ENCODE measurements around the gene CCDC66.
"Not testable (repeated sequence)": the region's sequence is repeated elsewhere in the genome, so short reads cannot be mapped to it uniquely, and the experiment has no call there.

CCDC66 gene

DNA sequence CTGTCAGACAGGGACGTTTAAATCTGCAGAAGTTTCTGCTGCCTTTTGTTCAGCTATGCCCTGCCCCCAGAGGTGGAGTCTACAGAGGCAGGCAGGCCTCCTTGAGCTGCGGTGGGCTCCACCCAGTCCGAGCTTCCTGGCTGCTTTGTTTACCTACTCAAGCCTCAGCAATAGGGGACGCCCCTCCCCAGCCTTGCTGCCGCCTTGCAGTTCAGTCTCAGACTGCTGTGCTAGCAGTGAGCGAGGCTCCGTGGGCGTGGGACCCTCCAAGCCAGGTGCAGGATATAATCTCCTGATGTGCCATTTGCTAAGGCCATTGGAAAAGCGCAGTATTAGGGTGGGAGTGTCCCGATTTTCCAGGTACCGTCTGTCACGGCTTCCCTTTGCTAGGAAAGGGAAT, 25.0 kb downstream of the CCDC66 start:
- not testable (repeated sequence) for H2AFZ ChIP-seq (ENCODE audit: low read depth, low read length); H3K23ac ChIP-seq (ENCODE audit: low read length in 2 of 2); H3K27ac ChIP-seq (ENCODE audit: low read length, poor library complexity, severe bottlenecking); H3K27me3 ChIP-seq (ENCODE audit: control insufficient read depth in 1 of 2, insufficient read depth in 1 of 2, low read length in 2 of 2); H3K4me1 ChIP-seq (ENCODE audit: control insufficient read depth, insufficient read depth, low read depth, low read length); H2BK5ac ChIP-seq (ENCODE audit: low read depth, low read length, poor library complexity, severe bottlenecking); H3K18ac ChIP-seq (ENCODE audit: low read depth in 1 of 2, low read length in 2 of 2); H3K9me3 ChIP-seq (ENCODE audit: control insufficient read depth, low read length); H3K14ac ChIP-seq (ENCODE audit: low read length in 2 of 2); H2BK120ac ChIP-seq (ENCODE audit: low read depth, low read length); H3K9ac ChIP-seq (ENCODE audit: low read length); H2BK12ac ChIP-seq (ENCODE audit: low read length in 2 of 2); DNase-seq; H4K91ac ChIP-seq (ENCODE audit: low read length); H3K79me1 ChIP-seq (replicated peaks; ENCODE audit: low read length, poor library complexity, severe bottlenecking); H3K4me3 ChIP-seq (ENCODE audit: insufficient read depth in 1 of 2, low read depth in 1 of 2, low read length in 2 of 2); H4K8ac ChIP-seq (ENCODE audit: low read length); H2AK5ac ChIP-seq (ENCODE audit: low read length, severe bottlenecking); H2BK15ac ChIP-seq (ENCODE audit: low read depth, poor library complexity, severe bottlenecking); H3K4me2 ChIP-seq (ENCODE audit: low read length, poor library complexity, severe bottlenecking); H3K4ac ChIP-seq (ENCODE audit: low read depth in 1 of 2, low read length in 2 of 2)
- peaks cover 3 to 18% of the 10 kb centered on the region in 2 experiments for H3K36me3 ChIP-seq (ENCODE audit: control insufficient read depth in 1 of 2, insufficient read depth in 2 of 2, low read depth in 1 of 2, low read length in 2 of 2)
- WGBS: 92% methylated on average over 12 of the region's 12 CpGs

DNA sequence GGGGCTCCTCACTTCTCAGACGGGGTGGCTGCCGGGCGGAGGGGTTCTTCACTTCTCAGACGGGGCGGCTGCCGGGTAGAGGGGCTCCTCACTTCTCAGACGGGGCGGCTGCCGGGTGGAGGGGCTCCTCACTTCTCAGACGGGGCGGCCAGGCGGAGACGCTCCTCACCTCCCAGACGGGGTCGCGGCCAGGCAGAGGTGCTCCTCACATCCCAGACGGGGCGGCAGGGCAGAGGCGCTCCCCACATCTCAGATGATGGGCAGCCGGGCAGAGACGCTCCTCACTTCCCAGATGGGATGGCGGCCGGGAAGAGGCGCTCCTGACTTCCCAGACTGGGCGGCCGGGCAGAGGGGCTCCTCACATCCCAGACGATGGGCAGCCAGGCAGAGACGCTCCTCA, 27.3 kb downstream of the CCDC66 start:
- not testable (repeated sequence) for H4K91ac ChIP-seq (ENCODE audit: low read length); H2BK5ac ChIP-seq (ENCODE audit: low read depth, low read length, poor library complexity, severe bottlenecking); H3K23ac ChIP-seq (ENCODE audit: low read length in 2 of 2); H3K4me3 ChIP-seq (ENCODE audit: insufficient read depth in 1 of 2, low read depth in 1 of 2, low read length in 2 of 2); DNase-seq; H2AFZ ChIP-seq (ENCODE audit: low read depth, low read length); H2BK12ac ChIP-seq (ENCODE audit: low read length in 2 of 2); H2BK120ac ChIP-seq (ENCODE audit: low read depth, low read length); H3K9me3 ChIP-seq (ENCODE audit: control insufficient read depth, low read length); H3K4ac ChIP-seq (ENCODE audit: low read depth in 1 of 2, low read length in 2 of 2); H3K79me1 ChIP-seq (replicated peaks; ENCODE audit: low read length, poor library complexity, severe bottlenecking); H4K8ac ChIP-seq (ENCODE audit: low read length); H3K9ac ChIP-seq (ENCODE audit: low read length); H3K18ac ChIP-seq (ENCODE audit: low read depth in 1 of 2, low read length in 2 of 2); H2BK15ac ChIP-seq (ENCODE audit: low read depth, poor library complexity, severe bottlenecking); H3K14ac ChIP-seq (ENCODE audit: low read length in 2 of 2); H3K4me1 ChIP-seq (ENCODE audit: control insufficient read depth, insufficient read depth, low read depth, low read length); H3K27me3 ChIP-seq (ENCODE audit: control insufficient read depth in 1 of 2, insufficient read depth in 1 of 2, low read length in 2 of 2); H2AK5ac ChIP-seq (ENCODE audit: low read length, severe bottlenecking); H3K27ac ChIP-seq (ENCODE audit: low read length, poor library complexity, severe bottlenecking); H3K4me2 ChIP-seq (ENCODE audit: low read length, poor library complexity, severe bottlenecking)
- 92% methylated on average over 15 of the region's 28 CpGs for WGBS
- peaks cover 6 to 18% of the 10 kb centered on the region in 2 experiments for H3K36me3 ChIP-seq (ENCODE audit: control insufficient read depth in 1 of 2, insufficient read depth in 2 of 2, low read depth in 1 of 2, low read length in 2 of 2)

DNA sequence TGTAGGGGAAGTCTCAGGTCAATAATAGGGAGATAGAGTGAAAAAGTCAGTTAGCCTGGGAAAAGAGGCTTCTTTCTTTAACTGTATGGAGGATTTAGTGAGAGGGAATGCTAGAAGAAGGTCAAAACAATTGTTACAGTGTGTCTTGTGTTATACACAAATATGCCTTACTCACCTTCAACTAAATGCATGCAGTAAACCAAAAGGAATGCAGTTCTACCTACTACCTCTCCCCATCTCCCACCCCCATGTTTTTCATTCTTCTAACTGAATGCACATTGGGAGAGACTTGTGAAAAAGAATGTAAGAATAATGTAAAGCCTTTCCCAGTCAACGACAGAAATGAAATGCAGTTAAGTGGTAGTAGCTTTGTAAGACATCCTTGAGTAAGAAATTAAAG, 33.8 kb downstream of the CCDC66 start:
- Histone ChIP-seq H3K4me1 (ENCODE audit: control insufficient read depth, insufficient read depth, low read depth, low read length) (peaks cover 3% of the 10 kb centered on the region), H3K14ac (ENCODE audit: low read length in 2 of 2) (no peak overlapping the region), H3K4ac (ENCODE audit: low read depth in 1 of 2, low read length in 2 of 2) (no peak overlapping the region), H2BK15ac (ENCODE audit: low read depth, poor library complexity, severe bottlenecking) (no peak overlapping the region), H3K27me3 (ENCODE audit: control insufficient read depth in 1 of 2, insufficient read depth in 1 of 2, low read length in 2 of 2) (no peaks in the 10 kb centered on the region), H3K4me2 (ENCODE audit: low read length, poor library complexity, severe bottlenecking) (no peak overlapping the region), H2AFZ (ENCODE audit: low read depth, low read length) (no peak overlapping the region), H3K23ac (ENCODE audit: low read length in 2 of 2) (no peak overlapping the region), H3K4me3 (ENCODE audit: insufficient read depth in 1 of 2, low read depth in 1 of 2, low read length in 2 of 2) (no peak overlapping the region), H4K8ac (ENCODE audit: low read length) (no peak overlapping the region), H3K9ac (ENCODE audit: low read length) (no peak overlapping the region), H3K36me3 (ENCODE audit: control insufficient read depth in 1 of 2, insufficient read depth in 2 of 2, low read depth in 1 of 2, low read length in 2 of 2) (peaks cover 1 to 32% of the 10 kb centered on the region in 2 experiments), H3K18ac (ENCODE audit: low read depth in 1 of 2, low read length in 2 of 2) (no peak overlapping the region), H4K91ac (ENCODE audit: low read length) (no peak overlapping the region), H3K9me3 (ENCODE audit: control insufficient read depth, low read length) (no peaks in the 10 kb centered on the region), H2BK5ac (ENCODE audit: low read depth, low read length, poor library complexity, severe bottlenecking) (no peak overlapping the region), H2BK120ac (ENCODE audit: low read depth, low read length) (no peak overlapping the region), H2AK5ac (ENCODE audit: low read length, severe bottlenecking) (no peak overlapping the region), H2BK12ac (ENCODE audit: low read length in 2 of 2) (no peak overlapping the region), H3K27ac (ENCODE audit: low read length, poor library complexity, severe bottlenecking) (no peak overlapping the region), H3K79me1 (replicated peaks; ENCODE audit: low read length, poor library complexity, severe bottlenecking) (no peaks in the 10 kb centered on the region)
- DNase-seq: peak; percentile 4
- 60% methylated on average over 1 of the region's 1 CpG for WGBS

GRCh38 chr3:56591262-56591661, 34.3 kb downstream of the CCDC66 start:
- H3K4ac ChIP-seq (ENCODE audit: low read depth in 1 of 2, low read length in 2 of 2): no peak overlapping the region
- DNase-seq: peak; percentile 14
- no peak overlapping the region for H3K23ac ChIP-seq (ENCODE audit: low read length in 2 of 2)
- no peaks in the 10 kb centered on the region for H3K27me3 ChIP-seq (ENCODE audit: control insufficient read depth in 1 of 2, insufficient read depth in 1 of 2, low read length in 2 of 2)
- no peak overlapping the region for H4K91ac ChIP-seq (ENCODE audit: low read length)
- peaks cover 4 to 37% of the 10 kb centered on the region in 2 experiments for H3K36me3 ChIP-seq (ENCODE audit: control insufficient read depth in 1 of 2, insufficient read depth in 2 of 2, low read depth in 1 of 2, low read length in 2 of 2)
- H3K4me2 ChIP-seq (ENCODE audit: low read length, poor library complexity, severe bottlenecking): no peak overlapping the region
- H3K9me3 ChIP-seq (ENCODE audit: control insufficient read depth, low read length): no peaks in the 10 kb centered on the region
- no peaks in the 10 kb centered on the region for H3K79me1 ChIP-seq (replicated peaks; ENCODE audit: low read length, poor library complexity, severe bottlenecking)
- no peak overlapping the region for H3K27ac ChIP-seq (ENCODE audit: low read length, poor library complexity, severe bottlenecking)
- H2AFZ ChIP-seq (ENCODE audit: low read depth, low read length): no peak overlapping the region
- H3K18ac ChIP-seq (ENCODE audit: low read depth in 1 of 2, low read length in 2 of 2): no peak overlapping the region
- no peak overlapping the region for H2BK5ac ChIP-seq (ENCODE audit: low read depth, low read length, poor library complexity, severe bottlenecking)
- no peak overlapping the region for H2BK15ac ChIP-seq (ENCODE audit: low read depth, poor library complexity, severe bottlenecking)
- peaks cover 3% of the 10 kb centered on the region for H3K4me1 ChIP-seq (ENCODE audit: control insufficient read depth, insufficient read depth, low read depth, low read length)
- no peak overlapping the region for H3K9ac ChIP-seq (ENCODE audit: low read length)
- no peak overlapping the region for H4K8ac ChIP-seq (ENCODE audit: low read length)
- no peak overlapping the region for H2BK12ac ChIP-seq (ENCODE audit: low read length in 2 of 2)
- H3K4me3 ChIP-seq (ENCODE audit: insufficient read depth in 1 of 2, low read depth in 1 of 2, low read length in 2 of 2): no peak overlapping the region
- no CpG with 5 or more reads among the region's 2 CpGs for WGBS
- no peak overlapping the region for H2BK120ac ChIP-seq (ENCODE audit: low read depth, low read length)
- H3K14ac ChIP-seq (ENCODE audit: low read length in 2 of 2): no peak overlapping the region
- H2AK5ac ChIP-seq (ENCODE audit: low read length, severe bottlenecking): no peak overlapping the region

All from mesenchymal stem cell (in vitro differentiated cells and primary cell).